ENCODE results near the gene APOLD1.

APOLD1 gene

DNA sequence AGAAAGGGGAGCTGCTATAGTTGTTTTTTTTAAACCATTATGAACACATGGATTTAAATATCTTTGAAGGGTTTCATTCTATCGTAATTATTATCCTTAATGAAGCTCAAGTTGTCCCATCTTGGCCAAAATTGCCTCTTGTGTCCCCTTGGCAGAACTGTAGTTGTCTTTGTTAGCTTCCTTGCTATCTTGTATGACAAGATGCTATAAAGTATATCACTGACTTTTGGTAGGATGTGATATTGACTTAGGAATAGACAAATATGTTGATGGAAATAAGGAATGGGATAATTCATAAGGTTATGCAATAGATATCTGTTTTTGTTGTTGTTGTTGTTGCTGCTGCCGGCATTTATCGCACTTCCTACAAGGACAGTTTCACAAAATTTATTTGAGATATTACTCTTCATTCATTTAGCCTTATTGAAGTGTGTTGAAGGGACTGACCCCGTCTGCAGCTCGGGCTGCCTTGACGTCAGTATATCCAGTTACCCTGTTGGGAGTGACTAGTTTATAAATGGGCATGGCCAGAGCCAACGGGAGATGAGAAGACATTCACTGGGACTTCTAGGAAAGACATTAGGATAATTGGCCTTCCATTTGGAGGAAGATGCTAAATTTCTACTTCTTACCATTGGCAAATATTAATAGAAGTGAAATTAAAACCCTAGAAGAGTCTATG is 26.1 kb upstream of the APOLD1 start:
- DNase-seq: no peak
- H3K27me3 ChIP-seq (ENCODE audit: insufficient read depth, low read depth, severe bottlenecking): no peaks in the 10 kb centered on the region
- no peaks in the 10 kb centered on the region for H3K9me3 ChIP-seq (ENCODE audit: severe bottlenecking)
- no peaks in the 10 kb centered on the region for H3K36me3 ChIP-seq
- no peak overlapping the region for H3K27ac ChIP-seq
- H3K4me3 ChIP-seq (ENCODE audit: low read depth, low read length): no peak overlapping the region
- TF ChIP-seq, protein P1, sequence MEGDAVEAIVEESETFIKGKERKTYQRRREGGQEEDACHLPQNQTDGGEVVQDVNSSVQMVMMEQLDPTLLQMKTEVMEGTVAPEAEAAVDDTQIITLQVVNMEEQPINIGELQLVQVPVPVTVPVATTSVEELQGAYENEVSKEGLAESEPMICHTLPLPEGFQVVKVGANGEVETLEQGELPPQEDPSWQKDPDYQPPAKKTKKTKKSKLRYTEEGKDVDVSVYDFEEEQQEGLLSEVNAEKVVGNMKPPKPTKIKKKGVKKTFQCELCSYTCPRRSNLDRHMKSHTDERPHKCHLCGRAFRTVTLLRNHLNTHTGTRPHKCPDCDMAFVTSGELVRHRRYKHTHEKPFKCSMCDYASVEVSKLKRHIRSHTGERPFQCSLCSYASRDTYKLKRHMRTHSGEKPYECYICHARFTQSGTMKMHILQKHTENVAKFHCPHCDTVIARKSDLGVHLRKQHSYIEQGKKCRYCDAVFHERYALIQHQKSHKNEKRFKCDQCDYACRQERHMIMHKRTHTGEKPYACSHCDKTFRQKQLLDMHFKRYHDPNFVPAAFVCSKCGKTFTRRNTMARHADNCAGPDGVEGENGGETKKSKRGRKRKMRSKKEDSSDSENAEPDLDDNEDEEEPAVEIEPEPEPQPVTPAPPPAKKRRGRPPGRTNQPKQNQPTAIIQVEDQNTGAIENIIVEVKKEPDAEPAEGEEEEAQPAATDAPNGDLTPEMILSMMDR (IDR thresholded peaks at IDR 0.05; ENCODE audit: low read depth, low read length): no peak

DNA sequence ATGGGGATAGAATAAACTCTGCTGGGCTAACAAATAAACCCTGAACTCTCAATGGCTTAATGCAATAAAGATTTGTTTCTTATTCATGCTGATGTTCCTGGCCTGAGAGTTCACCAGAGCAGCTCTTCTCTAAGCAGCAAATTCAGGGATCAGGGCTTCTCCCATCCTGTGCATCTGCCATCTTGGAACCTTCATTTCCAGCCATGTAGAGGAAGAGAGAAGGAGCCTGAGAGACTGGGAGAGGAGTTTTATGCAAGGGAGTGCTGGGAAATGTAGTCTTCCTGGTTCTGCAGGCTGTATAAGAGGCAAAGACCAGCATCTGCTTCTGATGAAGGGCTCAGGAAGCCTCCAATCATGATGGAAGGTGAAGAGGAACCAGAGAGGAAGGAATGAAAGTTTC is 20.6 kb upstream of the APOLD1 start:
- H3K36me3 ChIP-seq: no peaks in the 10 kb centered on the region
- H3K4me3 ChIP-seq (ENCODE audit: low read depth, low read length): no peak overlapping the region
- no peaks in the 10 kb centered on the region for H3K27me3 ChIP-seq (ENCODE audit: insufficient read depth, low read depth, severe bottlenecking)
- no peaks in the 10 kb centered on the region for H3K9me3 ChIP-seq (ENCODE audit: severe bottlenecking)
- no peak overlapping the region for H3K27ac ChIP-seq
- no peak for DNase-seq
- TF ChIP-seq, protein P1 (IDR thresholded peaks at IDR 0.05; ENCODE audit: low read depth, low read length): no peak

DNA sequence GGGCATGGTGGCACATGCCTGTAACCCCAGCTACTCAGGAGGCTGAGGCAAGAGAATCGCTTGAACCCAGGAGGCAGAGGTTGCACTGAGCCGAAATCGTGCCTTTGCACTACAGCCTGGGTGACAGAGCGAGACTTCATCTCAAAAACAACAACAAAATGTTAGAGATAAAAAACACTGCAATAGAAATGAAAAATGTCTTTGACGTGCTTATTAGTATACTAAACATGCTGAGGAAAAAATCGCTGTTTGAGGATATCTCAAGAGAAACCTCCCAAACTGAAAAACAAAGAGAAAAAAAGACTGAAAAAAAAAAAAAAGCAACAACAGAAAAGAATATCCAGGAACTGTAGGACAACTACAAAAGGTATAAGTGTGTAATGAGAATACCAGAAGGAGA is 15.2 kb upstream of the APOLD1 start:
- no peaks in the 10 kb centered on the region for H3K36me3 ChIP-seq
- no peak overlapping the region for H3K27ac ChIP-seq
- H3K4me3 ChIP-seq (ENCODE audit: low read depth, low read length): no peak overlapping the region
- TF ChIP-seq, protein P1 (IDR thresholded peaks at IDR 0.05; ENCODE audit: low read depth, low read length): no peak
- no peaks in the 10 kb centered on the region for H3K9me3 ChIP-seq (ENCODE audit: severe bottlenecking)
- no peaks in the 10 kb centered on the region for H3K27me3 ChIP-seq (ENCODE audit: insufficient read depth, low read depth, severe bottlenecking)
- DNase-seq: no peak

DNA sequence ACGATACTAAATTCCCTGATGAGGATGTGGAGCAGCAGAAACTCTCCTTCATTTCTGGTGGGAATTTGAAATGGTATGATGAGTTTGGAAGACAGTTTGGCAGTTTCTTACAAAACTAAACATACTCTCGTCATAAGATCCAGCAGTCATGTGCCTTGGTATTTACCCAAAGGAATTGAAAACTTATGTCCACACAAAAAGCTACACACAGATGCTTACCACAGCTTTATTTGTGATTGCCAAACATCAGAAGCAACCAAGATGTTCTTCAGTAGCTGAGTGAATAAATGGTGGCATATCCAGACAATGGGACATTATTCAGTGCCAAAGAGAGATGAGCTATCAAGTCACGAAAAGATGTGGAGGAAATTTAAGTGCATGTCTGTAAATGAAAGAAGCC is 10.7 kb upstream of the APOLD1 start:
- Histone ChIP-seq H3K9me3 (ENCODE audit: severe bottlenecking) (no peaks in the 10 kb centered on the region), H3K27me3 (ENCODE audit: insufficient read depth, low read depth, severe bottlenecking) (no peaks in the 10 kb centered on the region), H3K36me3 (no peaks in the 10 kb centered on the region), H3K27ac (no peak overlapping the region), H3K4me3 (ENCODE audit: low read depth, low read length) (no peak overlapping the region)
- DNase-seq: no peak
- TF ChIP-seq, protein P1 (IDR thresholded peaks at IDR 0.05; ENCODE audit: low read depth, low read length): no peak

DNA sequence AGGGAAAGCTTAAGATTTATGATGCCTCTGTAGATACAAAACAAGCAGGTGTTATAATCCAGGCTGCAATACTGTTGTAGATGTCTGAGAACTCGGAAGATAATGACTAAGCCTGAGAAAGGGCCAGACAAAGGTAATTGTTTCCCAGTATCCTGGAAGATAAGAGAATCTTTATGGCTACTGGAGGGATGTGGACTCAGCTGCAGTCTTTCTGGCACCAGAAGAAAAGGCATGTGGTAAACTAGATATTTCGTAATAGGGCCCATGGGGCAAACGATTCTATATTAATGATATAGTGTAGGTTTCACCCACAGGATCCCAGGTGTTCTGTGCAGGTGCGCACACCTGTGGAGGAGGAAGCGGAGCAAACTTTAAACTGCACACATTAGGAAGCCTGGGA is 9.2 kb upstream of the APOLD1 start:
- Histone ChIP-seq H3K27me3 (ENCODE audit: insufficient read depth, low read depth, severe bottlenecking) (no peaks in the 10 kb centered on the region), H3K27ac (no peak overlapping the region), H3K4me3 (ENCODE audit: low read depth, low read length) (no peak overlapping the region), H3K9me3 (ENCODE audit: severe bottlenecking) (no peaks in the 10 kb centered on the region), H3K36me3 (no peaks in the 10 kb centered on the region)
- no peak for DNase-seq
- TF ChIP-seq, protein P1 (IDR thresholded peaks at IDR 0.05; ENCODE audit: low read depth, low read length): no peak

DNA sequence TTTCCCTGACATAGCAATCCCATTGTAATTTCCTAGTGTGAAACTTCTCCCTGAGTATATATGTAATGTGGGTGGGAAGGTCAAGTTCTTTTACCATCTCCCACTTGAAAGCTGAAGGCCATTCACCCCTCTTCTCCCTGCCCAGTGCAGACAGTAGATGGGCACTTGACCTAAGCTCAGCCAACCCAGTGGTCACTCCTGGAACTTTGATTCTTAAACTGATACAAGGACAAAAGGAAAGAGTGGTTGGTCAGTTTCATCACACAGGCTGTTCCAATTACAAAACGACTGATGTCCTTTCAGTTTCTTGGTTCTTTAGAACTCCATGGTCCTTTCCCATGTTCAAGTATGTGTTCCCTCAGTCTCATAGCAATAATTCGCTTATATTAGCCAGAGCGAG is 8.4 kb upstream of the APOLD1 start:
- DNase-seq: no peak
- Histone ChIP-seq H3K27me3 (ENCODE audit: insufficient read depth, low read depth, severe bottlenecking) (no peaks in the 10 kb centered on the region), H3K27ac (no peak overlapping the region), H3K4me3 (ENCODE audit: low read depth, low read length) (no peak overlapping the region), H3K9me3 (ENCODE audit: severe bottlenecking) (no peaks in the 10 kb centered on the region), H3K36me3 (no peaks in the 10 kb centered on the region)
- TF ChIP-seq, protein P1 (IDR thresholded peaks at IDR 0.05; ENCODE audit: low read depth, low read length): no peak
